Activated T-helper 1 cell treated with Interleukin-2 at 50 U/mL for 16 hours (primary cell): ENCODE measurements around the gene SPATA17.
"Not testable (repeated sequence)": the region's sequence is repeated elsewhere in the genome, so short reads cannot be mapped to it uniquely, and the experiment has no call there.

ENCODE experiments used
- DNase-seq: peaks from one replicate; pipeline ENCODE4 v3.0.0-alpha.2; 2020; ENCODE audit warnings: low read depth

The SPATA17 gene, protein sequence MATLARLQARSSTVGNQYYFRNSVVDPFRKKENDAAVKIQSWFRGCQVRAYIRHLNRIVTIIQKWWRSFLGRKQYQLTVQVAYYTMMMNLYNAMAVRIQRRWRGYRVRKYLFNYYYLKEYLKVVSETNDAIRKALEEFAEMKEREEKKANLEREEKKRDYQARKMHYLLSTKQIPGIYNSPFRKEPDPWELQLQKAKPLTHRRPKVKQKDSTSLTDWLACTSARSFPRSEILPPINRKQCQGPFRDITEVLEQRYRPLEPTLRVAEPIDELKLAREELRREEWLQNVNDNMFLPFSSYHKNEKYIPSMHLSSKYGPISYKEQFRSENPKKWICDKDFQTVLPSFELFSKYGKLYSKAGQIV

DNA sequence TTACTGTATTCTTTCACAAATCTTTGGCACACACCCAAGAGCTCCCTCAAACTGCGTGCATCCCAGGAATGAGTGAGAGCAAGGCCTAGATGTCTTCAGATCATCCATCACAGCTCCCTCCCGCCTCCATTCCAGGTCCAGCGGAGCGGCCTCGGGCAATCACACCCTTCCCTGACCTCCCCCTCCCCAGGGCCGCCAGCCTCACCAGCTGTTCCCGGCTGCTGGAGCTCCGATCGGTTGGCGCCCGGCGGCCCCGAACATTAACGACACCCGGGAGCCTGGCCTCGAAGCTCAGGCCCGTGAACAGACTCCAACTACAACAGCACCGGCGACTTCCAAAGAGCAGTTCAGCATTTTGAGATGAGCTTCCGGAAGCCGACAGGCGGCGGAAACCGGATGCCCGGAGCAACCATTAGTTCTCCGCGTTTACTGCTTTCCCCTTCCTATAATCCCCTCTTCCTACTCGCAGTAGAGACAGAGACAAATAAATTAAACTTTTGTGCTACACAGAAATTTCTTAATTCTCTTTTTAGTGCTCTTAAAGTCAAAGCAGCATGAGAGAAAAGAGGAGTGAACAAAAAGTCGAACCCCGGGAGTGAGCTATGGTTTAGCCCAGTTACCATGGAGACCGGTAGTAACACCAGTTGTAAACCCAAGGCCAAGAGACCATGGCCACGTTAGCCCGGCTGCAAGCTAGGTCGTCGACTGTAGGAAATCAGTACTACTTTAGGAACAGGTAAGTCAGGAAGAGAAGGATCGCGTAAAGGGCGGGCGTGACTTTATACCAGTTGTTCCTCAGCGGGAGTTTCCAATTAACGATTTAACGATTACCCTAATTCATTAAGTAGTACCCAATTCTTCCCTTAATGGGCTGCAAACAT is at the start of gene SPATA17, which contains the start of gene GPATCH2:
Gene SPATA17, plus strand, starts transcription at position 634 of the 881 bp plus-strand sequence. Its CDS starts 35 bp downstream, at position 669.
Gene GPATCH2, minus strand, starts transcription at position 380 of the 881 bp plus-strand sequence. Its CDS starts 119 bp downstream, at position 261.
- DNase-seq = peak; percentile 58

DNA sequence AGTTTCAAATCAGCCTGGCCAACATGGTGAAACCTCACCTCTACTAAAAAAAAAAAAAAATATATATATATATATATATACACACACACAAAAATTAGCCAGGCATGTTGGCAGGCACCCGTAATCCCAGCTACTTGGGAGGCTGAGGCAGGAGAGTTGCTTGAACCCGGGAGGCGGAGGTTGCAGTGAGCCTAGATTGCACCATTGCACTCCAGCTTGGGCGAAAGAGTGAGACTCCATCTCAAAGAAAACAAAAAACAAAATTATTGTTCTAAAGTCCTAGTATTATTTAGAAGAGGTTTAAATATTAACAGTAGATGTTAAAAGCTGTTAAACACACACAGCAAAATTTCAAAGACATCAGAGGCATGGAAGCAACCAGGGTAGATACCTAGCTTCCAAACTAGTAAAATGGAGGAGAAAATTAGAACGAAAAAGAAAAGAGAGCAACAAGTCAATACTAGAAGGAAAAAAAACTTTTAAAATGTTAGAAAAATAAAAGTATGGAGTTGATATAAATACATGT is 46.8 kb upstream of the SPATA17 start:
- not testable (repeated sequence) for DNase-seq

DNA sequence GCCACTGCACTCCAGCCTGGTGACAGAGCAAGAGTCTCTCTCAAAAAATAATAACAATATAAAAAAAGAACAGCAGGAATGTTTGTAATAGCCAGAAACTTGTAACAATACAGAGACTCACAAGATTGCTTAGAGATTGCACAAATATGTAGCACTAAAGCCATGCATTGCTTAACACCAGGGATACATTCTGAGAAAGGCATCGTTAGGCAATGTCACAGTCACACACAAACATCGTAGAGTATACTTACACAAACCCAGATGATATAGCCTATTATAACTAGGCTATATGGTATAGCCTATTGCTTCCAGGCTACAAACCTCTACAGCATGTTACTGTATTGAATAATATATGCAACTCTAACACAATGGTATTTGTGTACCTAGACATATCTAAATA is 45.6 kb upstream of the SPATA17 start:
- DNase-seq = no peak

DNA sequence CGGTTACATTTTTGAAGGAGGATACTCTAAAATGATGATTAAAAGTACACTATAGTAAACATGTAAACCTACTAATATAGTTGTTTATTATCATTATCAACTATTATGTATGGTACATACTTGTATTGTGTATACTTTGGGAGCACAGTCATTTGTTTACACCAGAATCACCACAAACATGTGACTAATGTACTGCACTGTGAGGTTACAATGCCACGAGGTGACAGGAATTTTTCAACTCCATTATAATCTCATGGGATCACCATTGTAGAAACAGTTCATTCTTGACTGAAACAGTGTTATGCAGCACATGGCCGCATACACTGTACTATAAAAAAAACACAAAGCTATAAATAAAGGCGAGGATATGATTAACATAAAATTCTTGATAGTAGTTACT is 44.6 kb upstream of the SPATA17 start:
- no peak for DNase-seq

DNA sequence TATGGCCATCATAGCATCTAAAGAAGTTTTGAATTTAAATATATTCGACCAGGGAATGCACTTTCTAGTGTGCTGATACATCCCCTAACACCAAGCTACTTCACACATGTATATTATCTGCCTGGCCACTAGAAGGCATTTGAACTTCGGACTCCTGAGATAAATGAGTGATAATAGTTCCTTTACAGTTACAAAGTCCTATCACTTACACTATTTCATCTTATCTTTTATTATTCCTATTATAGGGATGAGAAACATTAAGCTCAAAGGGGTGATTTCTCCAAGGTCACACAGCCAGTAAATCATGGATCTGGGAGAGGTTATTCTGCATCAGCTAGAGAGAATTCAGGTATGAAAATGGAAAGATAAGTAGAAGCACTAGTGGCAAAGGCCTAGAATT is 40.5 kb upstream of the SPATA17 start:
- DNase-seq = no peak

DNA sequence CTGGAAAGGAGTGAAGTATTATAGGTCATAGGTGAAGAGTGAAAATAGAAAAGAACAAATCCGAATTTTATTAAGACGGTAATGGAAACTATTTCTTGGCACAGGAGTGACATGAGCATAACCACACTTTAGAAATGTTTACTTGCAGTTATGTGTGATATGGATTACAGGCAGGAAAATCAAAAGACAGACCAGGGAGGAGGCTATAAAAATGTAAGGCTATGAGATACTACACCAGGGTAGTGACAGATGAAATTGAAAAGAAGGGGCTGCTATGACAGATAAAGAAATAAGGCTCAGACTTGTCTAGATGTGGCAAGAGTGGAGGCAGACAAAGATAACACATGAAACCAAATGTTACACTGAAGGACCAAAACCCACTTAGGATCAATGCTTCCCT is 32.0 kb upstream of the SPATA17 start:
- DNase-seq = no peak

DNA sequence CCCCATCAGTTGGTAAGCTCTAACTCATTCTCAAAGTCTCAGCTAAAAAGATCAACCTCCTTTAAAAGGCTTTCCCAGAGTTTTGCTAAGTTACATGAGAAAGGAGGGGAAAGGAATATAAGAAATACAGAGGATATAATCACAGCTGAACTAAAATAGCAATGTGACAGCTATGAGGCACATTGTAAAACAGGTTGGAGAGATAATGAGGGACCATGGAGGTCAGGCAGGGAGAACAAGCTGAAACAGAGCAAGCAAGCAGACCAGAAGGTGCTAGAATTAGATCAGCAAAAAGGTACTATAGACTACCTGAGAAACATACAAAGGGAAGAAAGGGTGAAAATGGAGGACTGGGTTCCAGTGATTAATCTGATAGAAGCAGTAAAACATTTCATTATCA is 28.8 kb upstream of the SPATA17 start:
- no peak for DNase-seq

DNA sequence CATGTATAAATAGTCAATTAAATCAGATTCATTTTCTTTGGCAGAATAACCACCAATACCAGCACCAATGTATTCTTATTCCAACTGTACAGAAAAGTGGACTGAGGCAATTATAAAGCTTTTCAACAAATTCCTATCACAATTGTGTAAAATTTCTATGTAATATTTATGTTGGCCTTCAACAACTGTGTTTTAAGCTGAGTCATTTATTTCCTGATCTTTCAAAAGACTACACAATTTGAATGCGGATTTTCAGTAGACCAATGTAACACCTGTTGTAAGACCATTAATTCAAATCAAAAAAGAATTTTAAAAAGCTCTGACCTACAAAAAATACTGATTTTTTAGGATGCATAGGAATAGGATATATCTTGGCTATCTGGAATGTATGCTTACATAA is 25.8 kb upstream of the SPATA17 start:
- no peak for DNase-seq

DNA sequence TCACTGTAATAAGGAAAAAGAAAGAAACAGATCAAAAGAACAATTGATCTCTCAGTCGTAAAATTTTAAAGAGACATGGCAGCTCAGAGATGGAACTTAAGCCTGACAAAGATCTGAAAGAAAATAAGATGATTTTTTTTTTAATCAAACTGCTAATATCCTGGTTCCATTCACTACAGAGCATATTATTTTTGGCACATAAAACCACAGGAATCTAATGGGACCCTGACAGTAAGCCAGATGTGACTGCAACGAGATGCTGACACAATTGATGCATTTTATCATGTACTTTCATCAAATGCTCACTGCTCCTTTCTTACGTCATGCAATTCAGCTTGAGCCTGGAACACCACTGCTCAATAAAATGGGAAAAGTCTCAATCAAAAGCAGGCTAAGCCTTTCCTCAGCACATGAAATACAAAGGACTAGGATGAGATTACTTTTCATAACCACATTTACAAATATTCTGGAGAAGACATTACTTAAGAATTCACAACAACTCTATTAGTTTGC is 16.9 kb upstream of the SPATA17 start:
- DNase-seq = no peak

DNA sequence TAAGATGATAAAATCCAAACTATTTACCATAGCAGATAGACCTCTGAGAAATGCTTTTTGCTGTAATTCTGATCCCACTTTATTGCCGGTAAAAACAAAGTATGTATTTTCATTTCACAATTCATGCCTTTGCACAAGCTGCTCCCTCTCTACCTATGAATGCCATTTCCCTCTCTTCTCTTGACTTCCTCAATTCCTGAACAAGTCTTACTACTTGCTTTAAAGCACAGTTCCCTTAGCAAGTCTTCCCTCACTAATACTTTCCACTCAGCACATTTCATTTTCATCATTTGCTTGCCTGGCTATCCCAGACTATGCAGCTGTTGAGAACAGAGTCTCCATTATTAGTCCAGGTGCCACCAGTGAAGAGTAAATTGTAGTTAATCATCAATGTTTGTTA is 14.0 kb upstream of the SPATA17 start:
- DNase-seq = no peak

DNA sequence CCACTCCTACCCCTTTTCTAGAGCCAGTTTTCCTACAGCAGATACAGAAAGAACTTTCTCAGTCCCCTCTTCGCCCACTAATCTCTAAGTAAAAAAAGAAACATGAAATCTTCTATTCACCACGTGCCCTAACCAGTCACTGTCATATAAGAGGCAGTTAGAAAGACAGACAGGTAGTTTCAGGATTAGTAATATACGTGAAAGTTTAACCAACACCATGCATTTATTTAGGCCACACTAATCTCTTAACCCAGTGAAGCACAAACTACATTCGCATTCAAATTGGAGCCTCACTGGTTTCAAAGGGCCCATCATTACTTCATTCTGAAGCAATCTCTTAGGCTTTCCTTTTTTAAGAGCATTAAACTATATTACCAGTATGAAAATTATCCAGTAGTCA is 10.3 kb upstream of the SPATA17 start:
- DNase-seq = no peak

DNA sequence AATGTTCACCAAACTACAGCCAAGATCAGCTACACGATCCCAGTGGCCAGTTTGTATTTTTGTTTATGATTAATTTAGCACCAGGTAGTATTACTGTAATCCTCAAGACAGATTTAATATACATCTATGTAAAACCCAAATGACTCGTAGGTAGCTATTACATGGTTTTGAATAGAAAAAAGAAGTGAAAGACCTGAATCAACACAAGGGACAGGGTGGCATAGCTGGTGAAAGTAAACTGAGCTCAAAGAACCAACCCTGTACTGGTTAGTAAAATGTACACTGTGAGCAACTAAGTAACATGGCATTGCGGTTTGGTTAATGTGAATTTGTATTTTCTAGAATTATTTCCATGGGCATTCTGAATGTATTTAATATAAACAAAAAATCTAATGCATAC is 9.1 kb upstream of the SPATA17 start:
- DNase-seq = no peak

DNA sequence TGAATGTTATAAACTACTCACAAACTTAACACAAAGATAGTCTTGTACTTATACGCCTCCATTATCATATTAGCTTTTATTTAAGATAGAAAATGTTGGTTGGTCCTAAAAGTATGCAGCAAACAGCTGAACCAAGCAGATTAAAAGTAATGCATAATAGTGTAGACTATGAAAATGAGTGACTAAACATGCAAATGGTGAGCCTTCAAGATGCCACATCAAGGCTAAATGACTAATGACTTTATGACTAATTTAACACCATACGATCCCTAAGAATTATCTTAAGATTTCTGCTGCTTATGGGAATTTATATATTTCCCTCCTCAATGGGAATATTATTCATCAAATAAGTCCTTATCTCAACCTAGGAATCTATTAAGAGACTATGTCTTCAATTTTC is 4.8 kb upstream of the SPATA17 start:
- DNase-seq = no peak

DNA sequence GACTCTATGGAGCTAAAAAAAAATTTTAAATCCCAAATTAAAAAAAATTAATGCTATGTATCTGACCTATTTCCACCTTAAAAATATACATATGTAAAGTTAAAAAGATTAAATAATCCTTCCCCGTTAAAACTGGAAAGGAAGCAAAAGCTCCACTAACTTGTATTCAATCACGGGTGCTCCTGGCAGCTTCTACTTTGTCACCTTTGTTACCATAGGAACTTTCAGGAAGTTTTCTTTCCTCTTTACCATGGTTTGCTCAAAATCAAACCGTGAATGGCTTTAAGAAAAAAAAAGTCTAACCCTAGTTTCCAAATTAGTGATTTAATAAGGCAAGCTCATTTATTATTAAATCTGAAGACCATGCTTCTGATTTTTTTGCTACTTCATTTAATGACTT is 3.7 kb upstream of the SPATA17 start:
- DNase-seq = no peak

DNA sequence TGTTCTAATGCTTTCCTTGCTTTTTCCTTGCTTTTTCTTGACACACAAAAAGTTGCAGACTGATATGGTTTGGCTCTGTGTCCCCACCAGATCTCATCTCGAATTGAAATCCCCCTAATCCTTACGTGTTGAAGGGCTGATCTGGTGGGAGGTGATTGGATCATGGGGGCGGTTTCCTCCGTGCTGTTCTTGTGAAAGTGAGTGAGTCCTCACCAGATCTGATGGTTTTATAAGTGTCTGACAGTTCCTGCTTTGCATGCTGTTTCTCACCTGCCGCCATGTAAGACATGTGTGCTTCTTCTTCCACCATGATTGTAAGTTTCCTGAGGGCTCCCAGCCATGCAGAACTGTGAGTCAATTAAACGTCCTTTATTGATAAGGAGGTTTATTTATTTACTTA is 11.3 kb downstream of the SPATA17 start:
- DNase-seq = no peak

DNA sequence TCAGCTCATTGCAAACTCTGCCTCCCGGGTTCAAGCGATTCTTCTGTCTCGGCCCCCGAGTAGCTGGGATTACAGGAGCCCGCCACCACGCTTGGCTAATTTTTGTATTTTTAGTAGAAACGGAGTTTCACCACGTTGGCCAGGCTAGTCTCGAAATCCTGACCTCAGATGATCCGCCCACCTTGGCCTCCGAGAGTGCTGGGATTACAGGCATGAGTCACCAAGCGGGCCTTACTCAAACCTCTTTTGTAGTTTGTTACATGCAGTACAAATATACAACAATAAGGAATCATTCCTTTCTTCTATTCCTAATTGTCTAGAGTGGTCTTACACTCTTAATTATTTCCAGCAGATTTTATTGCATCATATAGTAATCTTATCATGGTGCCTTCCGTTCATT is 16.6 kb downstream of the SPATA17 start:
- DNase-seq = no peak

DNA sequence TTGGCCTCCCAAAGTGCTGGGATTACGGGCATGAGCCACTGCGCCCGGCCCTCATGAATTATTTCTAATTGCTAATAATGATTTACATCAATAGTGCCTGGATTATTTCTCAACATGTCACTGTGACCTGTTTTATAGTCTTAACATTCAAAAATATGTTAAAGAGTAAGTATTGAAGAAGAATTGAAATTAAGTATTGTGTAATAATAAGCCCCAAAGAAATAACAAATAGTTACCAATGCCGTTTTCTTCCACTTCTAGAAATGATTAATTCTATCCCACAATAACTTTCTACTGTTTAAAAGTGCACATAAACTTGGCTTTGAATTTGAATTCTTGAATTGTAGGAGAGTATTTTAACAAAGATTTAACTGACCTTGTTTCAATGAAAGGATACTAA is 19.5 kb downstream of the SPATA17 start:
- no peak for DNase-seq

DNA sequence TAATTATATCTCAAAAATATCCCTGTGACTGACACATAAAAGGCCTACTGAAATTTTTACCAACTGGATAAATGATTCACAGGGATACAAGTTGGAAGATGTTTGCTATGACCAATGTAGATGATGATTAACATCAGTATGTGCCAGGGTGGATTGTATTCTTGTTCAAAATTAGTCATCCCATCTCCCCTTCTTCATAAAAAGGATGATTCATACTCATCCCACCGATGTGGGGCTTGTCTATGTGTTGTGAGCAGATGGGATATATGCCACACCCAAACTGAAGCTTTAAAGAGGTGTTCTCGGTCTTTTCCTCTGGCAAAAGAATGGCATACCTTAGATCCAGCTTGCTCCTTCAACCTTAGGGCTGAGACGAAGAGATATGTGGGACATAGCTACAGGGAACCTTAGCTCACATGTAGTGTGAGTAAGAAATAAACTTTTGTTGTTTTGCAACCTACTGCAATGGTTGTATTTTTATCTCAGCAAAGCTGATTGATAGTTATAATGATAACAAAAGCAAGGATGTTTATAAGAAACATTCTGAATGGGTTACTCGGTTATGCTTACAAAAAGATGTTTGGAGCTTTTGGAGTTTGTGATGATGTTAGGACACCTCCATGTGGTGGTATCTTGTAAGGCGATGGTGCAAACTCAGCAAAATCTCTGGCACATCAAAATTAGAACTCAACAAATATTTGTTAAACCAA is 29.4 kb downstream of the SPATA17 start:
- no peak for DNase-seq

DNA sequence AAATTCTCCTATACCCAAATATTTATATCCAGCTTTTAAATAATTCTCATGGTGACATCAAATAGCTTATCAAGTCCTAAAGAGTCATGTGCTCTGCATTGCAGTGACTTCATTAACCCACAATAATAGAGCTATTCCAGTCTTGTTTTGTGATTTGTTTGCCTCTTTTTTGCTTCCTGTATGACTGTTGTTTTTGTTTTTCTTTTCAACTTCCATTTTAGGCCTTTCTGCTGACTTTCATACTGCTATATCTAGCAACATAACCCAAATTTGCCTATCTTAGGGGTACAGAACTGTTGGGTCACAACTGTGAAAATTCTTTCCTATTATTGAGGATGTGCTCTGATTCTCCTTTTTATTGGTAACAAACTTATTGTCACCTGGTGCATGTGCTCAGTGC is 30.3 kb downstream of the SPATA17 start:
- no peak for DNase-seq

DNA sequence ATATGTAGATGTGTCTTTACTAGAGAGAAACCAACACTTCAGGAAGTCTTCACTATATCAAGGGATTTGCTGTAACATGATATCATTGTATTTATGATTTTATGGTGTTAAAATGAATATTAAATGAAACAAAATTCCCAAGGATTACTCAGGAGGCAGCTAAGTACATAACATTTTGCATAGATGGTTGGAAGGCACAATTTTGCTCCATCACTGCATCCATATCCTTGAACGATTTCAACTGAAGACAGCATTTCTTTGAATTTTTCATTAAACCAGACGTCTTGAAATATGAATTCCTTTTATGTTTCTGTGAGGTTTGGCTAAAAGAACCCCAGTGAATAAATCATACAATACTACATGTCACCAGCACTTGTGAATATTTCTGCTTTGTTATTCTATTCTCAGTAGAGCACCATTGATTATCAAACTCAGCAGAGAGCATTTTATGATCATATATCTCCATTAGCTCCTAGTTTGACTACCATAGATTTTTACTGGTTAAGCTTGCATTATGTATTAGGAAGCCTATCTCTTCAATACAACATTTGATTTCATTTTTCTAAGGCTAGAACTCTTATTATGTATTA is 37.3 kb downstream of the SPATA17 start:
- DNase-seq = no peak

DNA sequence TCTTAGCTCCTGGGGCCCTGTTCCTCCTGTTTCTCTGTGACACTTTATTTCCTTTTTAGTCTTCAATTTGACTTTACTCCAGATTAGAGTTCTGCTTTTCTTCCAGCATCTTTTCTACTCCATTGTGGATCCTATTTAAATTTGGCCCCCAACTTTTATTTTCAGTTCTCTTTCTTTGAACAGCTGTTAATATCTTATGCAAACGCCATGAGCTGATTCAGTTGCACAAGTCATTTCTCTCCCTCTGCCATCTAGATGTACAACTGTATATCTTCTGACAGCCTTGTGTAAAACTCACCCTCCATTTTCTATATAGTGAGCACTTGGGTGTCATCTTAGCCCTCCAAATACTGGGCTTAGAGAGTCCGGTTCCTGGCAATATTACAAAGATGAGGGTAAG is 42.2 kb downstream of the SPATA17 start:
- DNase-seq = no peak
